ENCODE measurements around the gene CFAP299.

- TF ChIP-seq CTCF (IDR thresholded peaks at IDR 0.05), result no peak
- TF ChIP-seq POLR2AphosphoS5 (IDR thresholded peaks at IDR 0.05), result no peak
- no peak for TF ChIP-seq EP300 (IDR thresholded peaks at IDR 0.05)
- no peak for TF ChIP-seq POLR2A (IDR thresholded peaks at IDR 0.05)
These were observed 119.0 kb downstream of the CFAP299 start for GRCh38 chr4:80454556-80454955.

Measured in gastroesophageal sphincter (tissue), 3 donors.